GOT3 (cell line): ENCODE measurements around the gene CFAP100.

Source experiments
- DNase-seq: peaks from one replicate; lab custom pipeline; 2025; ENCODE audit warnings: mixed read lengths; lab: John Stamatoyannopoulos, UW

The CFAP100 gene

DNA sequence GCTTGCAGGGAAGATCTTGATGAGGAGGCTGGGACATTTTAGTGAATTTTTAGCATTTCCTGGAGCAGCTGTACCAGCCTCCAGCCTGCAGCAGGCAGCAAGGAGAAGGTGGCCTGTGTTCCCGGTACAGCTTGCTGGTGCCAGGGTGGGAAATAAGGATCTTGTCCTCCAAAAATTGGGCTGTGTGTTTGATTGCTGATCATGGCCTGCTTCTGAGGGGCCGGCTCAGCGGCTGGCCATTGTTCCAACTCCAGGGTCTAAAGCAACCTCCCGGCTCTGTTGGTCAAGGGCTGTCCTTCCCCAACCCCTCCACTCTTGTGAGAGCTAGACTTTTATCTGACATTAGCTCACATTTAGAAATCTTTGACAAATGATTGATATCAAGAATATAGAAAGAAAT, 5.0 kb downstream of the CFAP100 start:
- no peak for DNase-seq

DNA sequence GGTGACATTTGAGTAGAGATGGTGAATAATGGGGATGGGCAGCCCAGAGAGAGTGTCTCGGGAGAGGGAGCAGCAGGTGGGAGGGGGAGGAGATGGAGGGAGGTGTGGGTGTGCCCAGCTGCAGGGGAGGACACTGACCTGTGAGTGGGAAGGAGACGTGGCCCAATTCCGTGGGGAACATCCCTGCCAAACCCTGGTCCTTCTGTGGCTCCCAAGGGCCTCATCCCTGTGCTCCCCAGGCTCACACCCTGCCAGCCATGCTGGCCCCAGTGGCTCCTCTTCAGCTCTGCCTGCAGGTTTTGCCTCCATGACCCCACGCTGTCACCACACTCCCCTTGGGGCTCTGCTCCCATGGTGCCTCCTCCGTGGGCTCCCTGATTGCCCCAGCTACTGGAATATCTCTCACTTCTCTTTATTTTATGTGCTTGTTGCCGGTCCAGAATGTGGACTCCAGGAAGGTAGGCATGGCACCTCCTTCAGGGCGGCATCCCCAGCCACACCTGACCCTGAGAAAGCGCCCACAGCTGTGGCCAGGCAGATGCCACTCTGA, 7.0 kb downstream of the CFAP100 start:
- no peak for DNase-seq

DNA sequence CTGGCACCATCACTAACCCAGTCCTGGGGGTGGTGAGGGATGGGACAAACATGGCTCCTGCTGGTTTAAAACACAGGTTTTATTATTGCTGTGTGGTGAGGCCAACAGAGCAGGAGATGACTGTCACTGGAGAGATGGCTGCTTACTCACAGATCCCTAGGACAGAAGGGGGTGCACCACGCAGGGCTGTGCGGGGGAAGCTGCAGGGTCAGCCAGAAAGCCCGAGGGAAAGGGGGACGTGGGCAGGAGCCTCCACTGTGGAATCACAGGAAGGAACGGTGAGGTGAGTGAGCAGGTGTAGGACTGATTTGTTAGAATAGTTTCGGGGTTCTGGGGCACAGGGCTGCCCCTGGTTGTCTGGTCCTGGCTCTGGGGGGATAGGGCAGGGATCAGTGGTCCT, 7.5 kb downstream of the CFAP100 start:
- DNase-seq, result no peak

DNA sequence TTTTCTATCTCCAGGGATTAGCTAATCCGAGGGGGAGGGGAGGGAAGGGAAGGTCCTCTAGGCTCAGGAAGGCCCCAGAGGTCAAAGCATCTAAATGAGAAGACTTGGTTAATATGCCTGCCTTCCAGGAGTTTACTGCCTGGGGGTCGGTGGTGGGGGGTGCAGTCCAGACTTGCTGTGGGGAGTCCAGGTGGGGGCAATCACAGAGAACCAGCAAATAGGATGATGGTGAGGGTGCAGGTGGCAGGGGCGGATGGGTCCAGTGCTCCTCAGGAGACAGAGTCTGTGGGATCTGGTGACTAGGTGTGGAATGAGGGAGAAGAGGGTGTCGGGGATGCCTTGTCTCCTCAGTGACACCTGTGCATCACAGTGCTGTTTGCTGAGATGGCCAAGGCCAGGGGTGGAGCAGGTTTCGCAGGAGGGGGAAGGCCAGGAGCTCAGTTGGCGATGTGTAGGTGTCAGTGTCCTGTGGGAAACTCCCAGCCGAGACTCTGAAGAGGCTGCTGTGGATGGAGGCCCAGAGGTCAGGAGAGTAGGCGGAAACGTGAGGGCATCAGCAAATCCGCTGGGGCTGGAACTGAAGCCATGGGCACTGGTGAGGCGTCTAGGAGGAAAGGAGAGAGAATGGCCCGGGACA, 8.1 kb downstream of the CFAP100 start:
- DNase-seq, result no peak

GRCh38 chr3:126406389-126407296, 11.9 kb downstream of the CFAP100 start:
- no peak for DNase-seq

DNA sequence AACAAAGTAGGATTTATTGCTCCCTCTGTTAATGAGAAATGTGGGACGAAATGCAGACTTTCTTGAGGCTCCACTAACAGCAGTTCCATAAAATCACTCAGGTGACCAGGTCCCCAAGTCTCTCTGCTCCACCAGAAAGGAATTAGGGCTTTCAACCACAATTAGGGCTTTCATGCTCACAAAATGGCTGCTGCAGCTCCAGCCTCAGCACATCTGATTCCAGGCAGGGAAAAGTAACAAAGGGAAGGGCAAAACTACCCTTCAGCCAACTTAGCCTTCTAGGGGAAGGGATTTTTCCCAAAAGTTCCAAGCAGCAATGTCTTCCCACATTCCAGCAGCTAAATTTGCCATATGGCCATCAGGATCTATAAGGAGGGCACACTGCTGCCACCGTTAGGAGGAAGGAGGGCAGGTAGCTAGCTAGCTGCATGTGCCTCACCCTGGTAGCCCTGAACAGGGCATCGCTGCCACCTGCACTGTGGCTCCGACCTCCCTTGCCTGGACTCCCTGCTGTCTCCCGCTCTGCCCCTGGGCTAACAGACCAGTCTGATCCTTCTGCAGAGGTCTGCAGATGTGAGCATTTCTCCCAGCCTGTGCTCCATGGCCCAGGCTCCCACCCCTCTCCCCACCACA, 12.8 kb downstream of the CFAP100 start:
- no peak for DNase-seq

DNA sequence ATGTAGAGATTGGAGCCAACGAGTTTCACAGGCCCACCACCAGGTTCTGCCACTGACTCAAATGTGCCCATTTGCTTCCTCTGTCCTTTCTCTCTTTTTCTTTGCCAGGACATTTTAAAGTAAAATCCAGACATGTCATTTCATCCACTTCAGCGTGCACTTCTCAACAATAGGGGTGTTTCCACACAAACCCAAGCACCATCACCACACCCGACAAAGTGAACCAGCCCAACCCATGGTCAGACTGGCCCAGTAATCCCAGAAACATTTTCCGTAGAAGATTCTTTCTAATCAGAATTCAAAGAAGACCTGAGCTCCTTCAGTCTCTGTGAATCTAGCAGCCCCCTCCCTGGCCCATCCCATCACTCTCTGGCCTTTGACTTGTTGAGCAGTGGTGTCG, 13.4 kb downstream of the CFAP100 start:
- DNase-seq, result no peak

DNA sequence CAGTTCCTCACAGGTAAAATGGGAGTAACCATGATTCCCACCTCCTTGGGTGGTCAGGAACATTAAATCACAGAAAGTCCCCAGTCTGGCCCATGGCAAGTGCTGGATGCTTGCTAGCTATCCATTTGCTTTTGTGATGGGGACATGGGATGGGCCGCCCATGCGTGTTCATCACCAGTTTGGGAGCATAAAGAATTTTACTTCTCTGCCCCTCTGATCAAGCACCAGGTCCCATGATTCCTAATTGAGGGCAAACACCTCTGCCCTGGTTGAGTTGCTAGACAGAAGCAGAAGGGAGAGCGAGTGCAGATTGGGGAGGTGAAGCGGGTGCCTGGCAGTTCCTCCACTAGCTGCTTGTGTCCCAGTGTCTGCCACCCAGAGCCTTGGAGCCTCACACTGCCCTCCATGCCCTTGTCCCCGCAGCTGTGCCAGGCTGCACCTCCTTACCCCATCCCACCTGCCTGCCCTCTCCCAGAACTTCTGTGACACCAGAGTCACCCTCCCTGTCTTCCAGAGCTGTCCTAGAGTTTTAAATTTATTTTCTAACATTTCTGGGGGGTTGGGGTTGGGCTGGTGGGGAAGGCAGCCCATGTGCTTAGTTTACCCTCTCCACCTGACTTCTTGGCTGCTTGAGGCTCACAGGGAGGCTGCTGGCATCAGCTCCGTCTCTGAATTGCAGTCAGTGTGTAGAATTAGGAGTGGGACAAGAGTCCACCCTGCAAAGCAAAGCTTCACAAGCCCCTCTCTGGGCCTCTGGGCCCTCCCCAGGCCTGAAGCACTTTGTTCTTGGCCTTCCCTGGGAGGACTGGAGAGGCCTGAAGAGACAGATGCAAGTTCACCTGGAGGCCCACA, 18.4 kb downstream of the CFAP100 start:
- DNase-seq, result no peak

- no peak for DNase-seq
Observed at GRCh38 chr3:126413693-126414080, 19.0 kb downstream of the CFAP100 start.

DNA sequence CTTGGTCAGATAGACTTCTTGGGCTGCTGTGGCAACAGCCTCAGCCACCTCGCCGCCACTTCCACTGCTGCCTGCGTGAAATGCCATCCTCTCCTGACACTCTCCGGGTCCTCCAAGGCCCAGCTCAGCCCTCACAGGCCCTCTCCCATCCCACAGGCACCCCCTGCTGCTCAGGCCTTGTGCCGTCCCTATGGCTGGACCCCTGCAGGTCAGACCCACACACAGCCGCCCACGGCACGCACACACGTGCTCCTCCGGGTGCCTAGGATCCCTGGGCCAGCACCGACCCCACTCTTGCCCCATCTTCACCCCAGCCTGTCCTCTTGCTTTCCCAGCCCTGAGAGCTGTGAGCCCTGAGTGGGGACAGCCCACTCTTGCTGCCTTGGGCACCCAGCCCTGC, 19.7 kb downstream of the CFAP100 start:
- no peak for DNase-seq

DNA sequence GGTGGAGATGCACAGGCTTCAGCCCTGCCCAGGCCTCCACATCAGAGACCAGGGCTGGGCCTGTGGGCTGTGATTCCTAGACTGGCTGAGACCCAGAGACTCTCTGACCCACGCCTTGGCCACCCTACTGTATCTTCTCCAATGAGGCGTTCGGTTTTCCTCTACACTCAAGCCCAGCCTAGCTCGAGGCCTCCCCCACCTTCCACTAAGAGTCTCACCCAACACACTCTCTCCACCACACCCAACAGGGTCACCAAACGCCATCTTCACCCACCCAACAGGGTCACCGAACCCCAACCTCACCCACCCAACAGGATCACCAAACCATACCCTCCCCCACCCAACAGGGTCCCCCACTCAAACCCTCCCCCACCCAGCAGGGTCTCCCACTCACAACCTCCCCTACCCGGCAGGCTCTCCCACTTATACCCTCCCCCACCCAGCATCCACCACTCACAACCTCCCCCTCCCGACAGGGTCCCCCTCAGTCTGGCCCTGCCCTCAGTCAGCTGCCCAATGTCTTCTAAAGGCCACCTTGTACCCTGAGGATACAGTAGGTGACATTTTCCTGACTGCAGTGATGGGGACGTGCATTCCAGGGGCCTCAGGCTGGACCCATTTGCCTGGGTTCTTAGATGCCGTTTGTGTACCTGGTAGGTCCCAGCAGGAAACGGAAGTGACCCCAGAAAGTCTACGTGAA, 20.4 kb downstream of the CFAP100 start:
- DNase-seq, result no peak

DNA sequence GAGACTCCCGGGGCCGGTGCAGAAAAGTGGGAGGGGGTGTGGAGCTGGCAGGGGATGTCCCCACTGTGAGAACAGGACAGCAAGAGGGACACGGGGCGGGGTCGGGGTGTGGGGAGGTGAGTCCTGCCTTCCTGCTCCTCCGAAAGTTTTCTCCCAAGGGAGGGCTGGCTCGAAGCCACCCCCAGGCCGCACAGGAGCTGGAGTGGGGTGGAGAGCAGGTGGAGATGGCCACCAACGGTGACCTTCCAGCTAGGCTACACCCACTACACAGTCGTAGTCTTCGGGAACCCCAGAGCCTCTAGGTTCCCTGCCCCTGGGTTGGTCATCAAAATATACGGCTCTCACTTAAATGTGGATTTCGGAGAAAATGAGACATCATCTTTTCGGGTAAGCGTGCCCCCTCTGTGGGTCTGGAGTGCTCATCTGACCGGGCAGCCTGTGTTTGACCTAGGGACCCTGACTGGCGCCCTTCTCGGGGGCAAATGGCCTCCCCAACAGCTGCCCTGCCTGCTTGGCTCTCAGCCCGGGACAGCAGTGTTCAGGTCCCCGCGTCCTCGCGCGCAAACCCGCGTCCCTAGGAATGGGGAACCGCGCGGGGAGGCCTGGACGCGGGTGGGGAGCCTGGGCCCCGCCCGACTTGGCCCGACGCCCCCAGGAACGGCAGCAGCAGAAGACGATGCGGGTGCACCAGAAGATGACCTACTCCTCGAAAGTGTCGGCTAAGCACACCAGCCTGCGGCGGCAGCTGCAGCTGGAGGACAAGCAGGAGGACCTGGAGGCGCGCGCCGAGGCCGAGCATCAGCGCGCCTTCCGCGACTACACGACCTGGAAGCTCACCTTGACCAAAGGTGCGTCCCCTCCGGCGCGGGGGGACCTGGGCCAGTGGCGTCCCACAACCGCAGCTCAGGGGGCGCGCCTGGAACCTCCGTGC, 21.2 kb downstream of the CFAP100 start:
- DNase-seq, result no peak

DNA sequence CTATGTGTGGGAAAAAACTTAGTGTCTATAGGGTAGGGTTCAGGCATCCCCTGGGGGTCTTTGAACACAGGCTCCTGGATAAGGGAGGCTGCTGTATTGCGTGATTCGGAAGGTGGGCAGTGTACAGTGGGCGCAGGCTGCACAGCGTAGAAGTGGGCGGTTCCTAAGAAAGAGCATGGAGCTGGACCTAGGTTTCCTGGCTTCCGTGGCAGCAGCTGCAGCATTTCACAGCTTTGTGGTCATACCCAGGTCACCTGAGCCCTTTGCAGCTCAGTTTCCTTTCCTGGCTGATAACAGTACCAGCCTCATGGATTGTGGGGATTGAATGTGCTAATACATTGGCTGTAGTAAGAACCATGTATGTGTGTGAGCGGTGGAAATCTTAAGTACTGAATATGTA, 22.2 kb downstream of the CFAP100 start:
- no peak for DNase-seq

DNA sequence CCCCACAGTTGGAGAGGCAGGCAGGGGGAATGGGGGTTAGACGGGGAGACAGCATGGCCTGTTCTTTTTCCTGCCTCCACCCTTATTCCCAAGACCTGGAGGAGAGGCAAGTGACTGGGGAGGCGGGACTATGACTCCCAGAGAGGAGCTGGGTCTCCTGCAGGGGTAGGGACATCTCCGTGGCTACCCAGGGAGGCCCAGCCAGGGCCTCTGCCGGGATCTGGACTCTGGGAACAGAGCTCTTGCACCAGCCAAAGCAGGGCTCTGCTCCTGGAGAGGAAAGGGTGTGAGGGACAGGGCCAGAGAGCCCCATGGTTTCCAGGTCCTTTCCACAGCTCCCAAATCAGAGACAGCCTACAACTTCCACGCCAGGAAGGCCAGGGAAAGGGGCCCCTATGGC, 22.8 kb downstream of the CFAP100 start:
- DNase-seq, result no peak

- DNase-seq, result no peak
Observed at GRCh38 chr3:126417981-126418530, 23.3 kb downstream of the CFAP100 start.

DNA sequence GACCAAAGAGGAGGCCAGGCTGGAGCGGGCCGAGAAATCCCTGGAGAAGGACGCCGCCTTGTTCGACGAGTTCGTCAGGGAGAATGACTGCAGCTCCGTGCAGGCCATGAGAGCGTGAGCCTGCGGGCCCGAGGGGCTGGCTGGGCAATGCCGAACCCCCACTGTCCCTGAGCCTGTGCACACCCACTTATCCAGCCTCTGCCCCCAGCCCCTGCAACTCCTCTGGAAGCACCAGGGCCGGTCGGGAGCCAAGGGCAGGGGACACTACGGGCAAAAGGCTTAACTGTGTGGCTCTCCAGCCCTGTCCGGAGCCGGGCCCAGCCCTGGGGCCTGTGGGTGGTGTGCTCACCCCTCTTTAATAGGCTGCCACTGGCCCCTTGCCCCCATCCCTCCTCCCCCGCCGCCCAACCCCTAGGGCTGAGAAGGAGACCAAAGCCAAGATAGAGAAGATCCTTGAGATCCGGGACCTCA, 24.0 kb downstream of the CFAP100 start:
- no peak for DNase-seq

DNA sequence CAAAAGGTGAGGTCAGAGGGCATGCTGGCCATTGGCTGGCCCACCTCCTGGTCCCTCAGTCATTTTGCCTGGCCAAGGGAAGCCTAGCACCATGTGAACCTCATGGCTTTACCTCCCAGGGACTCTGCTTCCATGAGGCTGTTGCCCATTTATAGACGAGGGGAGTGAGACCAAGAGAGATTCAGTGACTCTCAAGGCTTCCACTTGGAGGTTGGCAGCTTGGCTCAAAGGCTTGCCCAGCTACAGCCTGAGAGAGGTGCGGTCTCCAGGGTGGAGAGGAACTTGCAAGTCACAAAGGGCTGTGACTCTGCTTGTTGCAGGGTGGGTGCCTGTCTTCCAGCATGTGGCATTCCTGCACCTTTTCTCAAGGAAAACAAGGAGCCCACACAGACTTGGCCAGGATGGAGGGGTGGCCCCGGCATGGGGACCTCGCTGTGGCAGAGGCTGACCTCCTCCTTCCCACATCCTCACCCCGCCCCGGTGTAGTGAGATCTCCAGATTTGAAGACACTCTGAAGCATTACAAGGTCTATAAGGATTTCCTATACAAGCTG, 24.5 kb downstream of the CFAP100 start:
- no peak for DNase-seq

DNA sequence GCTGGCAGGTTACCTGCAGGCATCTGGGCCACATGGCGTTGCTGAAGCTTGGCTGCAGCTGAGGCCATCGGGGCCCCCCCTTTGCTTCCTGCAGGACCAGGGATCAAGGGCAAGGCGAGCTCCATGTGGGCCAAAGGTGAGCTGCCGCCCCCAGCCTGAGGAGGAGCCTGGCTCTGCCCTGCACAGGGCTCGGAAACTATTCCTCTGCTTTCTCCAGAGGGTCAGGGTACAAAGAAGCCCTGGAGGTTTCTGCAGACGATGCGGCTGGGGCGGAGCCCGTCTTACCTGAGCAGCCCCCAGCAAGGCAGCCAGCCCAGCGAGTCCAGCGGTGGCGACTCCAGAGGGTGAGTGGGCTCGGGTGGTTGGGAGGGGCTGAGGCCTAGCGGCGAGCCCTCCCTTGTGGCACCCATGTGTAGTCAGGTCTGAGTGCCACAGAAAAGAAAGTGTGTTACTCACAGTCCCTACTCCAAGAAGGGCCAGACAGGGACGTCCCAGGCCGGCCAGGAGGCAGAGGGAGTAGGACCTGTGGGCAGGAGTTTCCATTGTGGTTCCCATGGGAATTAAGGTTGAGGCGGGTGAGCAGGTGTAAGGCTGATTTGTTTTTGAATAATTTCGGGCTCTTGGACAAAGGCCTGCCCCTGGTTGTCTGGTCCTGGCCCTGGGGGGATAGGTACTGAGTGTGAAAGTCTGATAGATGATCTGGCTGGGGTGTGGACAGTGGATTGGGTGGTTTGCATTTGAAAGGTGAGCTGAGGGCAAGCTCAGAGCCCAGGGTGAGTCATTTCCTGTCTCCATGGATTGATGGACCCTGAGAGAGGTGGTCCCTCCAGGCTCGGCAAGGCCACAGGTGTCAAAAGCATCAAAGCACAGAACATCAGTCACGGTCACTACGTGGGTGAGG, 25.4 kb downstream of the CFAP100 start:
- DNase-seq, result no peak
